ENCODE data around the gene MRPL14.

The MRPL14 gene

DNA sequence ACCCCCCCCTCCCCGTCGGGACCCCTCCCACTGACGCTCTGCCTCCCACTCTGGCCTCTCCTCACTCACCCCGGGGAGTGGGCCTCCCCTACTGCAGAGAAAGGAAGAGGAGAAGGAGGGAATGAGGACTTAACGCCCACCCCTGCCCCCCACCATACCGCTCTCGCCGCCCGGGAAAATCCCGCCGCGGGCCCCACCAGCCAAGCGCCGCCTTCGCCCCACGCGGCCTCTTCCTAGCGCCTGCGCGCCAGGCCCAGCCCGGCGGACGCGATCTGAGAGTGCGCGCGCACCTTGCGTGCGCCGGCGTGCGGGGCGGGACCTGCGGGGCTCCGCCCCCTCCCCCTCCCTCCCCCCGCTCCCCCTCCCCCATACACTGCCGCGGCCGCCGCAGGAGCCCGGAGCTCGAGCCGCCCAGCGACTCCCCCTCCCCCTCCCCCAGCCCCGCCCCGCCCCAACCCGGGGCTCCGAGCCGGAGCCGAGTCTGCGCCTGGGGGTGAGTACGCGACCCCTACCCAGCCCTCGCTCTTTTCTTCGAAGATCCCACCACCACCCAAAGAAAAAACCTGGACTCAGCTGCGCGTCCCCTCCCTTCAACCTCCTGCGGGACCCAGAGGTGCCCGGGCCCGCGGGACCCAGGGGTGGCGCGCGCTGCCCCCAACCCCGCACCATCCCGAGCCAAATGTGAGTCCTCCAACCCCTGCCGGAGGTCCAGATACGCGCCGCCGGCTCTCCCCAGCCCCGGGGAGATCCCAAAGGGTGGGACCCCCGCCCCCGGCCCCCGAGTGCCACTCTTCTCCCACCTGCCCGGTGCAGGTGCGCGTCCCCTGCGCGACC, at the start of gene MRPL14, which contains the start of gene TMEM63B:
MRPL14 (minus strand) TSS at position 267 of the 834 bp plus-strand sequence. CDS start 10,841 bp downstream, outside the sequence.
TMEM63B (plus strand) TSS at position 369 of the 834 bp plus-strand sequence. CDS start 7,031 bp downstream, outside the sequence.
- TF ChIP-seq, protein P1, sequence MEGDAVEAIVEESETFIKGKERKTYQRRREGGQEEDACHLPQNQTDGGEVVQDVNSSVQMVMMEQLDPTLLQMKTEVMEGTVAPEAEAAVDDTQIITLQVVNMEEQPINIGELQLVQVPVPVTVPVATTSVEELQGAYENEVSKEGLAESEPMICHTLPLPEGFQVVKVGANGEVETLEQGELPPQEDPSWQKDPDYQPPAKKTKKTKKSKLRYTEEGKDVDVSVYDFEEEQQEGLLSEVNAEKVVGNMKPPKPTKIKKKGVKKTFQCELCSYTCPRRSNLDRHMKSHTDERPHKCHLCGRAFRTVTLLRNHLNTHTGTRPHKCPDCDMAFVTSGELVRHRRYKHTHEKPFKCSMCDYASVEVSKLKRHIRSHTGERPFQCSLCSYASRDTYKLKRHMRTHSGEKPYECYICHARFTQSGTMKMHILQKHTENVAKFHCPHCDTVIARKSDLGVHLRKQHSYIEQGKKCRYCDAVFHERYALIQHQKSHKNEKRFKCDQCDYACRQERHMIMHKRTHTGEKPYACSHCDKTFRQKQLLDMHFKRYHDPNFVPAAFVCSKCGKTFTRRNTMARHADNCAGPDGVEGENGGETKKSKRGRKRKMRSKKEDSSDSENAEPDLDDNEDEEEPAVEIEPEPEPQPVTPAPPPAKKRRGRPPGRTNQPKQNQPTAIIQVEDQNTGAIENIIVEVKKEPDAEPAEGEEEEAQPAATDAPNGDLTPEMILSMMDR (conservative IDR thresholded peaks at IDR 0.05) = no peak
- peak within 1 kb of the TSS; percentile 90 for H3K27ac ChIP-seq

DNA sequence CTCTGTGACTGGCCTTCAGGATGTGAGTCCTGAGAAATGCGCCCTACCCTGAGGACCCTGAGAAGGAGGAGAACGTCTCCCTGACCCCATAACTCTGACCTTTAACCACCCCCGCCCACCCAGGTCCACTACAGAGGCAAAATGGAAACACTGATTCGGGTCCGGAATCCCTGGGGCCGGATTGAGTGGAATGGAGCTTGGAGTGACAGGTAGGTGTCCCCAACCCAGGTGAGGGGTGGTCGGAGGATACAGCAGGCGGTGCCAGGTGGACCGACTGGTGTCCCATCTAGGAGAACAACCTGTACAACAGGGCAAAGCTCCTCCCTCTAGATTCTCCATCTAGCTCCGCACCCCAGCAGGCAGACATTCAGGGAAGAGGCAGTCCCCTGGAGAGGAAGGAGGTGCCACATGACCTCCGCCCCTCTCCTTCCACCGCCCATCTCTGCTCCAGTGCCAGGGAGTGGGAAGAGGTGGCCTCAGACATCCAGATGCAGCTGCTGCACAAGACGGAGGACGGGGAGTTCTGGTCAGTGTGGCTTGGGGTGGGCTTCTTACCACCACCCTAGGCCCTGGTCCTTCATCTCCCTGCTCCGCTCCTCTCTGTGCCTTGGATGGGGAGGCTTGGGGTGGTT, 49.0 kb upstream of the MRPL14 start:
- H3K27ac ChIP-seq = no peak overlapping the region
- TF ChIP-seq, protein P1 (conservative IDR thresholded peaks at IDR 0.05) = no peak

DNA sequence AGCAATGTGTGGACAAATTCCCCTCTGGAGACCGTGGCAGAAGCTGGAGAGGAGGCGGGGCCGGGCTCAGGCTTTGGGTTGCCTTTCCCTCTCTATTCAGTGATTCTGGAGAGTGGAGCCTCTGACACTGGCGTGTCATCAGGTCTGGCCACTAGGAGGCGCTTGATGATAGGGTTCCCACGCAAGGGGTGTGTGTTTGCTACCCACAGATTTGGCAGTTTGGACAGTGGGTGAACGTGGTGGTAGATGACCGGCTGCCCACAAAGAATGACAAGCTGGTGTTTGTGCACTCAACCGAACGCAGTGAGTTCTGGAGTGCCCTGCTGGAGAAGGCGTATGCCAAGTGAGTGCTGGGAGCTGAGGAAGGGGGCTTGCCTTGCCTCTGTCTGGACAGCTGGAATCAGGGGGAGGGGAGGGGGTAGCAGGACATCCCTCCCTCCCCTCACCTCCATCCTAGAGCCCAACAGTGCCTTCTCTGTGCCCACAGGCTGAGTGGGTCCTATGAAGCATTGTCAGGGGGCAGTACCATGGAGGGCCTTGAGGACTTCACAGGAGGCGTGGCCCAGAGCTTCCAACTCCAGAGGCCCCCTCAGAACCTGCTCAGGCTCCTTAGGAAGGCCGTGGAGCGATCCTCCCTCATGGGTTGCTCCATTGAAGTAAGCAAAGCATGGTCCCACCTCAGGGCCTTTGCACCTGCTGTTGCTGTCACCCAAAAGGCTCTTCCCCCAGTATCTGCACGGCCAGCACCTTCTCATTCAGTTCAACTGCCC, 45.7 kb upstream of the MRPL14 start:
- TF ChIP-seq, protein P1 (conservative IDR thresholded peaks at IDR 0.05) = peak; percentile 96
- no peak overlapping the region for H3K27ac ChIP-seq

DNA sequence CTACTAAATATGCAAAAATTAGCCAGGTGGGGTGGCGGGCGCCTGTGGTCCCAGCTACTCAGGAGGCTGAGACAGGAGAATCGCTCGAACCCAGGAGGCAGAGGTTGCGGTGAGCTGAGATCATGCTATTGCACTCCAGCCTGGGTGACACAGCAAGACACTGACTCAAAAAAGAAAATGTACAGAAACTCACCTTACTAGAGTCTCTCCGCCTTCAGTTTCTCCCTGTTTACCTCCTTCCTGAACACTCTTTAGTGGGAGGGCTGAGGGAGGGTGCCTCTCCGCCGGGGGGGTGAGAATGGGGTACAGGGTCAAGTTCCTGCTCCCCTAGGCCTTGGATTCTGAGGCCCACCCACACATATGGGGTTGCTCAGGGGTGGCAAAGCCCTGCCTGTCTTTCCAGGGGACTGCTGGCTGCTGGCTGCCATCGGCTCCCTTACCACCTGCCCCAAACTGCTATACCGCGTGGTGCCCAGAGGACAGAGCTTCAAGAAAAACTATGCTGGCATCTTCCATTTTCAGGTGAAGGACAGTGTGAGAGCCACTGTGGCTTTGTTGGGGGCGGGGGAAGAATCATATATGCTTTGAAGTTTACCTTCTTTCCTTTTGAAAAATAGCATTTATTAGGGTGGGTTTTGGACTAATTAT, 44.8 kb upstream of the MRPL14 start:
- no peak overlapping the region for H3K27ac ChIP-seq
- TF ChIP-seq, protein P1 (conservative IDR thresholded peaks at IDR 0.05) = no peak

DNA sequence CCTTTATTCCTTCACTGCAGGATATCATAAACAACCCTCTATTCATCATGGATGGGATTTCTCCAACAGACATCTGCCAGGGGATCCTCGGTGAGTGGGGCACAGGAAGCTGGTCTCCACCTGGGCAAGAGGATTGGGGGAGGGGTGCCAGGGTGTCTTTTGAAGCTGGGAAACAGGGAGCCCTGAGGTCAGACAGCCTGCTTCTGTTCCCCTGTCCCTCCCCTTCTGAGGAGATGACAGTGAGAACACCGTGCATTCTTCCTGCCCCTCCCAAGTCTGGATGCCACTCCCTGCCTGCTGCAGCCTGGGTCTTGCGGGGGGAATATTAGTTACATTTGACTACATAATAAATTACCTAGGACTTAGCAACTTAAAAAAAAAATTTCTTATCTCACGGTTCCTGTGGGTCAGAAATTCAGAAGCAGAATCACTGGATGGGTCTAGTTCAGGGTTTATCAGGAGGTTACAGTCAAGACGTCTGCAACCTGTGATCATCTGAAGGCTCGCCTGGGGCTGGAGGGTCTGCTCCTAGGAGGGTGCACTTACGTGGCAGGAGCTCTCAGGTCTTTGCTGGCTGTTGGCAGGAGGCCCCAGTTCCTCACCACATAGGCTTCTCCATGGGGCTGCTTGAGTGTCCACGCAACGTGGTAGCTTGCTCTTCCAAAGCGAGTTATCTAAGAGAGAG, 42.8 kb upstream of the MRPL14 start:
- TF ChIP-seq, protein P1 (conservative IDR thresholded peaks at IDR 0.05) = no peak

DNA sequence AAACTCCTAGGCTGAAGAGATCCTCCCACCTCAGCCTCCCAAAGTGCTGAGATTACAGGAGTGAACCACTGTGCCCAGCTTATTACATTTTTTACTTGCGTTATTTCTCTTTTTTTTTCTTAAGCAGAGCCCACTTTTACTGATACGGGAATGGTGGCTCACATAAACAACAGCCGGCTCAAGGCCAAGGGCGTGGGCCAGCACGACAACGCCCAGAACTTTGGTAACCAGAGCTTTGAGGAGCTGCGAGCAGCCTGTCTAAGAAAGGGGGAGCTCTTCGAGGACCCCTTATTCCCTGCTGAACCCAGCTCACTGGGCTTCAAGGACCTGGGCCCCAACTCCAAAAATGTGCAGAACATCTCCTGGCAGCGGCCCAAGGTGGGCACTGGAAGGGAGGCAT, 41.9 kb upstream of the MRPL14 start:
- no peak overlapping the region for H3K27ac ChIP-seq
- TF ChIP-seq, protein P1 (conservative IDR thresholded peaks at IDR 0.05) = no peak

More for the DNA sequence above, 42.8 kb upstream of the MRPL14 start:
- no peak overlapping the region for H3K27ac ChIP-seq
